Measurements from ENCODE around the gene NRXN3. TPM values are rescaled to one million over a fixed set of nuclear protein-coding genes. Genes with fewer than 3 reads are reported as not detected.

NRXN3 gene
- total RNA-seq, 1 donor from 2014 or later = 4.8 TPM

GRCh38 chr14:78764240-78764639 is 594.1 kb downstream of the NRXN3 start:
- DNase-seq (ENCODE audit: extremely low read depth, low read depth, low spot score) = no peak

- no peak for DNase-seq (ENCODE audit: extremely low read depth, low read depth, low spot score)
Observed at GRCh38 chr14:78764645-78765044, 594.5 kb downstream of the NRXN3 start.

GRCh38 chr14:78767436-78767835 is 597.3 kb downstream of the NRXN3 start:
- no peak for DNase-seq (ENCODE audit: extremely low read depth, low read depth, low spot score)

- DNase-seq (ENCODE audit: extremely low read depth, low read depth, low spot score) = no peak
Observed at GRCh38 chr14:78782551-78782950, 612.4 kb downstream of the NRXN3 start.

GRCh38 chr14:78785265-78785664 is 615.1 kb downstream of the NRXN3 start:
- DNase-seq (ENCODE audit: extremely low read depth, low read depth, low spot score) = no peak

GRCh38 chr14:78788467-78789360 is 618.5 kb downstream of the NRXN3 start:
- no peak for DNase-seq (ENCODE audit: extremely low read depth, low read depth, low spot score)

GRCh38 chr14:78790271-78790670 is 620.1 kb downstream of the NRXN3 start:
- no peak for DNase-seq (ENCODE audit: extremely low read depth, low read depth, low spot score)

GRCh38 chr14:78798757-78799156 is 628.6 kb downstream of the NRXN3 start:
- no peak for DNase-seq (ENCODE audit: extremely low read depth, low read depth, low spot score)

GRCh38 chr14:78805570-78805969 is 635.4 kb downstream of the NRXN3 start:
- DNase-seq (ENCODE audit: extremely low read depth, low read depth, low spot score) = no peak

- DNase-seq (ENCODE audit: extremely low read depth, low read depth, low spot score) = no peak
Observed at GRCh38 chr14:78823035-78823434, 652.9 kb downstream of the NRXN3 start.

GRCh38 chr14:78823516-78823915 is 653.3 kb downstream of the NRXN3 start:
- no peak for DNase-seq (ENCODE audit: extremely low read depth, low read depth, low spot score)

GRCh38 chr14:78829274-78829673 is 659.1 kb downstream of the NRXN3 start:
- no peak for DNase-seq (ENCODE audit: extremely low read depth, low read depth, low spot score)

- DNase-seq (ENCODE audit: extremely low read depth, low read depth, low spot score) = no peak
Observed at GRCh38 chr14:78834766-78835451, 664.7 kb downstream of the NRXN3 start.

GRCh38 chr14:78835909-78836308 is 665.7 kb downstream of the NRXN3 start:
- DNase-seq (ENCODE audit: extremely low read depth, low read depth, low spot score) = no peak

- DNase-seq (ENCODE audit: extremely low read depth, low read depth, low spot score) = peak; percentile 16
Observed at GRCh38 chr14:78836777-78837176, 666.6 kb downstream of the NRXN3 start.

- DNase-seq (ENCODE audit: extremely low read depth, low read depth, low spot score) = no peak
Observed at GRCh38 chr14:78838959-78839358, 668.8 kb downstream of the NRXN3 start.

- no peak for DNase-seq (ENCODE audit: extremely low read depth, low read depth, low spot score)
Observed at GRCh38 chr14:78840898-78841297, 670.7 kb downstream of the NRXN3 start.

- no peak for DNase-seq (ENCODE audit: extremely low read depth, low read depth, low spot score)
Observed at GRCh38 chr14:78847801-78848200, 677.6 kb downstream of the NRXN3 start.

GRCh38 chr14:78848234-78848820 is 678.2 kb downstream of the NRXN3 start:
- no peak for DNase-seq (ENCODE audit: extremely low read depth, low read depth, low spot score)

- no peak for DNase-seq (ENCODE audit: extremely low read depth, low read depth, low spot score)
Observed at GRCh38 chr14:78849952-78850351, 679.8 kb downstream of the NRXN3 start.

GRCh38 chr14:78851189-78851588 is 681.0 kb downstream of the NRXN3 start:
- no peak for DNase-seq (ENCODE audit: extremely low read depth, low read depth, low spot score)

- no peak for DNase-seq (ENCODE audit: extremely low read depth, low read depth, low spot score)
Observed at GRCh38 chr14:78852040-78852439, 681.9 kb downstream of the NRXN3 start.

Measured in glomerular endothelial cell (primary cell).